Neural progenitor cell (in vitro differentiated cells): ENCODE measurements around the gene CTNNA3. TPM values are rescaled to one million over a fixed set of nuclear protein-coding genes. Genes with fewer than 3 reads are reported as not detected.
A peak's percentile ranks its signal among the peaks of the same experiment; 100 is the strongest.

Source experiments
- DNase-seq: peaks from one replicate; pipeline ENCODE4 v3.0.0-alpha.2; 2016; ENCODE audit warnings: low spot score
- H2AFZ ChIP-seq: fragments of 200-600 bp; sonication (generic); replicated peaks from 2 replicates; pipeline ENCODE4 v1.6.1; 2016; ENCODE audit warnings: antibody characterized with exemption
- H3F3A ChIP-seq: fragments of 200-600 bp; sonication (generic); 2 replicates; pipeline ENCODE4 v1.6.1; 2016; ENCODE audit warnings: antibody characterized with exemption, low read depth
- H3K27ac ChIP-seq: fragments of 200-600 bp; sonication (generic); 2 replicates; pipeline ENCODE4 v1.5.1; 2016; ENCODE audit warnings: mild to moderate bottlenecking
- H3K27me3 ChIP-seq: fragments of 200-600 bp; sonication (generic); 2 replicates; pipeline ENCODE4 v1.6.1; 2016; ENCODE audit warnings: mild to moderate bottlenecking, moderate library complexity
- H3K36me3 ChIP-seq: fragments of 200-600 bp; sonication (generic); 2 replicates; pipeline ENCODE4 v1.5.1; 2016
- H3K4me1 ChIP-seq: fragments of 200-600 bp; sonication (generic); 2 replicates; pipeline ENCODE4 v1.6.1; 2016; ENCODE audit warnings: mixed run types
- H3K4me2 ChIP-seq: fragments of 200-600 bp; sonication (generic); 2 replicates; pipeline ENCODE4 v1.6.1; 2016
- H3K4me3 ChIP-seq: fragments of 200-600 bp; sonication (generic); 2 replicates; pipeline ENCODE4 v1.5.1; 2016
- H3K79me2 ChIP-seq: fragments of 200-600 bp; sonication (generic); 2 replicates; pipeline ENCODE4 v1.6.1; 2016; ENCODE audit warnings: low read depth
- H3K9ac ChIP-seq: fragments of 200-600 bp; sonication (generic); 2 replicates; pipeline ENCODE4 v1.6.1; 2016
- H3K9me3 ChIP-seq: fragments of 200-600 bp; sonication (generic); 2 replicates; pipeline ENCODE4 v1.5.1; 2016; ENCODE audit warnings: low read depth
- H4K20me1 ChIP-seq: fragments of 200-600 bp; sonication (generic); 2 replicates; pipeline ENCODE4 v1.6.1; 2016; ENCODE audit warnings: low read depth
- H3K27ac Mint-ChIP-seq: 3 replicates; pipeline ENCODE4 v1.8.0; 2021; ENCODE audit warnings: mixed read lengths
- H3K27me3 Mint-ChIP-seq: 2 replicates; pipeline ENCODE4 v1.8.0; 2022; ENCODE audit warnings: low read depth, mild to moderate bottlenecking, inconsistent platforms, moderate library complexity, mixed read lengths; ENCODE audit not compliant: insufficient read depth
- H3K36me3 Mint-ChIP-seq: 3 replicates; pipeline ENCODE4 v1.8.0; 2021; ENCODE audit warnings: mixed read lengths
- H3K4me1 Mint-ChIP-seq: 3 replicates; pipeline ENCODE4 v1.8.0; 2021; ENCODE audit warnings: mixed read lengths
- H3K4me3 Mint-ChIP-seq: 3 replicates; pipeline ENCODE4 v1.8.0; 2021; ENCODE audit warnings: mild to moderate bottlenecking, moderate library complexity, mixed read lengths
- H3K9me3 Mint-ChIP-seq: 3 replicates; pipeline ENCODE4 v1.8.0; 2020; ENCODE audit warnings: mixed read lengths
- CTCF ChIP-seq: fragments of 200-600 bp; sonication (generic); IDR thresholded peaks from 2 replicates; pipeline ENCODE4 v1.5.1; 2017; ENCODE audit warnings: antibody characterized with exemption, mild to moderate bottlenecking
- EZH2 ChIP-seq: fragments of 200-600 bp; sonication (generic); IDR thresholded peaks from 2 replicates; pipeline ENCODE4 v1.6.1; 2017; ENCODE audit warnings: antibody characterized with exemption, mild to moderate bottlenecking, moderate library complexity
- EZH2phosphoT487 ChIP-seq: fragments of 200-600 bp; sonication (generic); IDR thresholded peaks from 2 replicates; pipeline ENCODE4 v1.6.1; 2017; ENCODE audit warnings: antibody characterized with exemption
- total RNA-seq: library from RNA; depleted of rRNA; stranded (reverse); fragments of >200 nt; gene quantifications from 2 replicates; pipeline ENCODE4 v1.2.3, GENCODE V29; 2015; ENCODE audit warnings: low replicate concordance

Gene CTNNA3
- total RNA-seq, 1 donor from 2014 or later = 12.9 TPM

GRCh38 chr10:66925373-66925772 lies 770.6 kb downstream of the CTNNA3 start:
- peaks cover 14% of the 10 kb centered on the region for H3K4me1 ChIP-seq
- Mint-ChIP-seq H3K27me3 (peaks cover 13% of the 10 kb centered on the region), H3K4me1 (peaks cover 31% of the 10 kb centered on the region), H3K9me3 (no peaks in the 10 kb centered on the region), H3K27ac (no peak overlapping the region), H3K4me3 (peak overlapping the region; percentile 84), H3K36me3 (no peaks in the 10 kb centered on the region)
- TF ChIP-seq EZH2 (no peak), EZH2phosphoT487 (no peak), CTCF (no peak)
- H3F3A ChIP-seq = no peaks in the 10 kb centered on the region
- H3K36me3 ChIP-seq = no peaks in the 10 kb centered on the region
- peak overlapping the region; percentile 10 for H3K4me3 ChIP-seq
- peak overlapping the region; percentile 70 for H3K4me2 ChIP-seq
- no peak overlapping the region for H3K27ac ChIP-seq
- H3K27me3 ChIP-seq = peaks cover 28% of the 10 kb centered on the region
- no peaks in the 10 kb centered on the region for H4K20me1 ChIP-seq
- peak overlapping the region; percentile 23 for H2AFZ ChIP-seq
- no peaks in the 10 kb centered on the region for H3K9me3 ChIP-seq
- DNase-seq = no peak
- no peaks in the 10 kb centered on the region for H3K79me2 ChIP-seq
- H3K9ac ChIP-seq = no peak overlapping the region

- Mint-ChIP-seq H3K4me3 (no peak overlapping the region), H3K27ac (no peak overlapping the region), H3K36me3 (no peaks in the 10 kb centered on the region), H3K9me3 (no peaks in the 10 kb centered on the region), H3K27me3 (peaks cover 13% of the 10 kb centered on the region), H3K4me1 (peaks cover 31% of the 10 kb centered on the region)
- H3K9me3 ChIP-seq = no peaks in the 10 kb centered on the region
- peaks cover 14% of the 10 kb centered on the region for H3K4me1 ChIP-seq
- H3K36me3 ChIP-seq = no peaks in the 10 kb centered on the region
- no peaks in the 10 kb centered on the region for H4K20me1 ChIP-seq
- H3K9ac ChIP-seq = no peak overlapping the region
- no peaks in the 10 kb centered on the region for H3K79me2 ChIP-seq
- H2AFZ ChIP-seq = no peak overlapping the region
- H3K4me3 ChIP-seq = no peak overlapping the region
- H3K4me2 ChIP-seq = peak overlapping the region; percentile 70
- H3K27ac ChIP-seq = no peak overlapping the region
- no peaks in the 10 kb centered on the region for H3F3A ChIP-seq
- no peak for TF ChIP-seq CTCF
- no peak for TF ChIP-seq EZH2
- TF ChIP-seq EZH2phosphoT487 = no peak
- DNase-seq = no peak
- peaks cover 28% of the 10 kb centered on the region for H3K27me3 ChIP-seq
Measured at GRCh38 chr10:66924674-66925345, 771.2 kb downstream of the CTNNA3 start.

GRCh38 chr10:66919248-66919647 lies 776.7 kb downstream of the CTNNA3 start:
- Histone ChIP-seq H3K4me2 (no peak overlapping the region), H3K4me1 (no peaks in the 10 kb centered on the region), H3K27ac (no peak overlapping the region), H3K9ac (no peak overlapping the region), H3K36me3 (no peaks in the 10 kb centered on the region), H3K4me3 (no peak overlapping the region), H4K20me1 (no peaks in the 10 kb centered on the region), H3K79me2 (no peaks in the 10 kb centered on the region), H2AFZ (no peak overlapping the region), H3K27me3 (no peaks in the 10 kb centered on the region), H3F3A (no peaks in the 10 kb centered on the region), H3K9me3 (no peaks in the 10 kb centered on the region)
- Mint-ChIP-seq H3K36me3 (no peaks in the 10 kb centered on the region), H3K4me1 (no peaks in the 10 kb centered on the region), H3K27me3 (peaks cover 4% of the 10 kb centered on the region), H3K9me3 (no peaks in the 10 kb centered on the region), H3K4me3 (no peak overlapping the region), H3K27ac (no peak overlapping the region)
- TF ChIP-seq EZH2 = no peak
- no peak for TF ChIP-seq CTCF
- TF ChIP-seq EZH2phosphoT487 = no peak
- DNase-seq = no peak
